Measurements from ENCODE around the gene OR51F2. TPM values are rescaled to one million over a fixed set of nuclear protein-coding genes. Genes with fewer than 3 reads are reported as not detected.

The OR51F2 gene, protein sequence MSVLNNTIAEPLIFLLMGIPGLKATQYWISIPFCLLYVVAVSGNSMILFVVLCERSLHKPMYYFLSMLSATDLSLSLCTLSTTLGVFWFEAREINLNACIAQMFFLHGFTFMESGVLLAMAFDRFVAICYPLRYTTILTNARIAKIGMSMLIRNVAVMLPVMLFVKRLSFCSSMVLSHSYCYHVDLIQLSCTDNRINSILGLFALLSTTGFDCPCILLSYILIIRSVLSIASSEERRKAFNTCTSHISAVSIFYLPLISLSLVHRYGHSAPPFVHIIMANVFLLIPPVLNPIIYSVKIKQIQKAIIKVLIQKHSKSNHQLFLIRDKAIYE
- not detected in 2 replicates for total RNA-seq (2011; cell fraction: chromatin; rRNA removed; ENCODE audit: low replicate concordance)
- total RNA-seq (2011; cell fraction: nucleolus; rRNA removed): not detected in 2 replicates
- not detected in 2 replicates for total RNA-seq (2011; cell fraction: nucleoplasm; rRNA removed)
- total RNA-seq (2014; rRNA removed) (not detected in 2 replicates), total RNA-seq (2014; rRNA removed; fragmentation: Illumina TruSeq; extraction: Trizol) (not detected in 2 replicates), total RNA-seq (2015; rRNA removed; fragmentation: Illumina TruSeq; extraction: Trizol) (not detected in 2 replicates), total RNA-seq (2021) (not detected in 2 replicates), polyA plus RNA-seq (2011; rRNA removed) (not detected in 2 replicates), polyA plus RNA-seq (2014; fragmentation: Illumina TruSeq; extraction: Trizol) (not detected in 2 replicates), polyA plus RNA-seq (2014; fragmentation: Nextera tagmentation; extraction: Ambion mirVana) (not detected), polyA plus RNA-seq (2014; rRNA removed) (not detected in 2 replicates), polyA minus RNA-seq (2011; rRNA and poly(A)+ RNA removed) (not detected in 2 replicates), Bru-seq, nascent RNA (not detected), BruChase-seq, experiment 1, labeled RNA remaining after a 2-hour chase (not detected), BruChase-seq, experiment 2, labeled RNA remaining after a 6-hour chase (not detected)
- not detected in 2 replicates for polyA plus RNA-seq (2011; cell fraction: cytosol; rRNA removed)
- polyA plus RNA-seq (2011; cell fraction: nucleus; rRNA removed): not detected in 2 replicates
- polyA plus RNA-seq (2012): not detected in 2 replicates
- polyA minus RNA-seq (2011; cell fraction: cytosol; rRNA and poly(A)+ RNA removed): not detected in 2 replicates
- polyA minus RNA-seq (2011; cell fraction: nucleus; rRNA and poly(A)+ RNA removed): not detected in 2 replicates
- long read RNA-seq, experiment 1: 0 reads
- long read RNA-seq, experiment 2: 0 reads
- long read RNA-seq, experiment 3: 0 reads

DNA sequence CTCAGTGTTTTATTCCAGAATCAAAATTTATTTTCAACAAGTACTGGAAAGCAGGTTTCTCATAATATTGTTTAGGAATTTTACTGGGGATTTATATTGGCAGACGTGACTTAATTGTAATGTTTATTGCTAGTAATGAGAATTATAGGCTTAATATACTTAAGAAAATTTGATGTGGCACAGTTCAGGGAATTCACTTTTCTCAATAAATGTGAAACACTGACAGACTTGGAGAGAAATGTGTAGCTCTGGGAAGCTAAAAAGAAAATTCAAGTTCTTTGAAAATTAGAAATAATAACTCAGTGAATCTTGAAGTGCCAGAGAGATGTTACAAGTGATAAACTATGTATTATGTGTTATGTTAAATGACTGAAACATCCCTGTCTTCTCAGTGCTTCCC lies at the start of gene OR51F2:
Gene OR51F2 (plus strand): TSS at position 301 of the 400 bp plus-strand sequence. CDS start 101 bp downstream, outside the sequence.
- DNase-seq (ENCODE audit: extremely low read depth in 1 of 4, low spot score in 3 of 4): no peak
- H3K9ac ChIP-seq (ENCODE audit: insufficient read depth in 1 of 2, low read depth in 2 of 2, low read length in 2 of 2): no peak within 1 kb of the TSS
- H3K9me3 ChIP-seq (replicated peaks; ENCODE audit: control insufficient read depth, insufficient read depth, low read depth, low read length): no peaks in the 10 kb centered on the region
- CTCF ChIA-PET (ENCODE audit: low intra/inter-chr PET ratio): no interaction called here
- intact Hi-C loops (cut with micrococcal nuclease): no loop called here
- TF ChIP-seq BCL6 (CRISPR knock-in tag; IDR thresholded peaks at IDR 0.05): no peak
- H3K79me2 ChIP-seq (ENCODE audit: control insufficient read depth, insufficient read depth, low read length): no peaks in the 10 kb centered on the region
- no peak within 1 kb of the TSS for H3K4me2 ChIP-seq (ENCODE audit: insufficient read depth, low read length)
- in situ Hi-C loops (cut with MboI): no loop called here
- POLR2A ChIA-PET: no interaction called here
- H3K9me1 ChIP-seq (ENCODE audit: control insufficient read depth, insufficient read depth, low read length): no peaks in the 10 kb centered on the region
- no peaks in the 10 kb centered on the region for H3K36me3 ChIP-seq (ENCODE audit: control insufficient read depth, insufficient read depth, low read length)
- no peak within 1 kb of the TSS for H3K27ac ChIP-seq (ENCODE audit: extremely low read depth, low read depth, low read length)
- peaks cover 0 to 6% of the 10 kb centered on the region in 2 experiments; a peak in 2 of 5 replicates for H3K27me3 ChIP-seq (ENCODE audit: control insufficient read depth in 2 of 2, insufficient read depth in 2 of 2, low read length in 2 of 2)
- no peaks in the 10 kb centered on the region for H4K20me1 ChIP-seq (replicated peaks; ENCODE audit: control insufficient read depth, insufficient read depth, low read length)
- FAIRE-seq: no peak
- WGBS (ENCODE audit: insufficient coverage, low coverage, missing lambda C conversion rate): 0% methylated on average over 1 of the region's 1 CpG
- no peak for ATAC-seq
- no peak within 1 kb of the TSS for H2AFZ ChIP-seq (ENCODE audit: low read depth, low read length)
- BruUV-seq (replicated peaks): no TSS peak
- no peak within 1 kb of the TSS for H3K4me3 ChIP-seq
- no peaks in the 10 kb centered on the region for H3K4me1 ChIP-seq (replicated peaks in 1 of 2; ENCODE audit: control insufficient read depth in 2 of 2, insufficient read depth in 2 of 2, low read length in 2 of 2)

Data from K562 (cell line).